H1 (cell line): ENCODE data around the gene PDIA3. TPM values are rescaled to one million over a fixed set of nuclear protein-coding genes. Genes with fewer than 3 reads are reported as not detected.

Experiments used
- CTCF ChIA-PET: fragments of 300-600 bp; sonication (Branson Sonifier 250); formaldehyde crosslinking; loops from one replicate; lab custom pipeline; 2021; ENCODE audit not compliant: partially characterized antibody; lab: Charles Lee
- POLR2A ChIA-PET: fragments of 300-600 bp; sonication (Branson Sonifier 250); formaldehyde crosslinking; loops from one replicate; lab custom pipeline; 2021; ENCODE audit warnings: inconsistent platforms; ENCODE audit not compliant: partially characterized antibody; lab: Charles Lee
- DNase-seq, 2 experiments: peaks; one replicate each; pipeline versions ENCODE4 v3.0.0 to v3.0.0-alpha.2; 2010 to 2022; ENCODE audit warnings: low spot score in 2 of 2, low read depth in 1 of 2, mixed read lengths in 1 of 2
- FAIRE-seq: peaks from 2 replicates; lab custom pipeline; 2011; peaks lifted over from hg19 to GRCh38; lab: Jason Lieb, UNC
- H2AFZ ChIP-seq: 2 replicates; pipeline ENCODE4 v1.8.1; 2012; ENCODE audit warnings: low read length, inconsistent platforms
- H2AK5ac ChIP-seq: 2 replicates; pipeline ENCODE4 v1.6.1; 2013; ENCODE audit warnings: low read depth, low read length
- H2BK120ac ChIP-seq: replicated peaks from 2 replicates; pipeline ENCODE3; 2013; ENCODE audit warnings: low read depth, low read length, inconsistent platforms
- H2BK12ac ChIP-seq: 2 replicates; pipeline ENCODE4 v1.6.1; 2013; ENCODE audit warnings: low read depth, low read length
- H2BK15ac ChIP-seq: 2 replicates; pipeline ENCODE4 v1.6.1; 2013; ENCODE audit warnings: low read length
- H2BK20ac ChIP-seq: 2 replicates; pipeline ENCODE4 v1.6.1; 2013; ENCODE audit warnings: low read length
- H2BK5ac ChIP-seq: 2 replicates; pipeline ENCODE4 v1.6.1; 2013; ENCODE audit warnings: low read depth, low read length
- H3K14ac ChIP-seq: 2 replicates; pipeline ENCODE4 v1.6.1; 2013; ENCODE audit warnings: inconsistent platforms; ENCODE audit not compliant: insufficient read length
- H3K18ac ChIP-seq: 2 replicates; pipeline ENCODE4 v1.6.1; 2013; ENCODE audit warnings: low read length; ENCODE audit errors: extremely low read depth
- H3K23ac ChIP-seq: 2 replicates; pipeline ENCODE4 v1.6.1; 2013; ENCODE audit warnings: inconsistent platforms; ENCODE audit not compliant: insufficient read length
- H3K23me2 ChIP-seq: 2 replicates; pipeline ENCODE4 v1.6.1; 2013; ENCODE audit warnings: low read depth, low read length
- H3K27ac ChIP-seq: 2 replicates; pipeline ENCODE4 v1.6.1; 2011; ENCODE audit warnings: low read depth, low read length, inconsistent platforms
- H3K27me3 ChIP-seq, 4 experiments: replicated peaks in 1 of 4; 1 replicate in 1 of 4; 2 replicates in 3 of 4; pipeline versions ENCODE4 v1.6.1 to v1.8.1; 2011 to 2013; ENCODE audit warnings: low read length in 3 of 4, mild to moderate bottlenecking in 3 of 4, inconsistent platforms in 2 of 4, mixed read lengths in 2 of 4, moderate library complexity in 1 of 4; ENCODE audit not compliant: control insufficient read depth in 3 of 4, insufficient read depth in 3 of 4; ENCODE audit errors: extremely low read depth in 1 of 4
- H3K36me3 ChIP-seq, 4 experiments: 2 replicates each; pipeline versions ENCODE4 v1.6.1 to v1.8.1; 2011 to 2013; ENCODE audit warnings: mild to moderate bottlenecking in 4 of 4, low read length in 3 of 4, moderate library complexity in 2 of 4, control low read depth in 1 of 4, inconsistent platforms in 1 of 4; ENCODE audit not compliant: insufficient read depth in 4 of 4, control insufficient read depth in 2 of 4
- H3K4ac ChIP-seq: replicated peaks from 2 replicates; pipeline ENCODE3; 2013; ENCODE audit warnings: low read length, low read depth, mixed read lengths, inconsistent platforms; ENCODE audit not compliant: insufficient read length
- H3K4me1 ChIP-seq, 4 experiments: replicated peaks in 1 of 4; 1 replicate in 1 of 4; 2 replicates in 3 of 4; pipeline versions ENCODE4 v1.6.1 to v1.8.1; 2011 to 2013; ENCODE audit warnings: low read length in 3 of 4, inconsistent platforms in 2 of 4, mixed read lengths in 1 of 4; ENCODE audit not compliant: insufficient read depth in 4 of 4, control insufficient read depth in 3 of 4
- H3K4me2 ChIP-seq, 2 experiments: 2 replicates each; pipeline versions ENCODE4 v1.6.1 to v1.8.1; 2011 to 2013; ENCODE audit warnings: low read depth in 2 of 2, low read length in 2 of 2, control low read depth in 1 of 2, inconsistent platforms in 1 of 2, mild to moderate bottlenecking in 1 of 2; ENCODE audit not compliant: insufficient read depth in 1 of 2
- H3K4me3 ChIP-seq, 4 experiments: fragments of 200-600, 300-600 bp in 1 of 4; sonication (generic), shearing (Covaris generic), sonication (Bioruptor Twin) in 1 of 4; 2 replicates each; pipeline versions ENCODE4 v1.5.1 to v1.8.1; 2011 to 2016; ENCODE audit warnings: low read length in 4 of 4, low read depth in 3 of 4, control low read depth in 2 of 4, inconsistent platforms in 2 of 4, mild to moderate bottlenecking in 2 of 4, mixed read lengths in 1 of 4, moderate library complexity in 1 of 4; ENCODE audit not compliant: insufficient read depth in 2 of 4; ENCODE audit errors: extremely low read depth in 1 of 4
- H3K56ac ChIP-seq: replicated peaks from 2 replicates; pipeline ENCODE3; 2013; ENCODE audit warnings: low read depth, mild to moderate bottlenecking, mixed read lengths, low read length, inconsistent platforms; ENCODE audit not compliant: insufficient read length
- H3K79me1 ChIP-seq: 2 replicates; pipeline ENCODE4 v1.6.1; 2013; ENCODE audit warnings: low read depth, low read length, control low read depth
- H3K79me2 ChIP-seq, 2 experiments: 2 replicates each; pipeline versions ENCODE4 v1.6.1 to v1.8.1; 2012 to 2013; ENCODE audit warnings: low read length in 2 of 2, mild to moderate bottlenecking in 2 of 2, inconsistent platforms in 1 of 2; ENCODE audit not compliant: insufficient read depth in 2 of 2, control insufficient read depth in 1 of 2
- H3K9ac ChIP-seq, 4 experiments: replicated peaks in 1 of 4; 1 replicate in 1 of 4; 2 replicates in 3 of 4; pipeline versions ENCODE4 v1.6.1 to v1.8.1; 2011 to 2013; ENCODE audit warnings: low read depth in 3 of 4, low read length in 3 of 4, control low read depth in 2 of 4, mild to moderate bottlenecking in 2 of 4, moderate library complexity in 2 of 4, inconsistent platforms in 1 of 4; ENCODE audit errors: extremely low read depth in 1 of 4
- H3K9me3 ChIP-seq, 2 experiments: 2 replicates each; pipeline versions ENCODE4 v1.6.1 to v1.8.1; 2012 to 2013; ENCODE audit warnings: mild to moderate bottlenecking in 2 of 2, moderate library complexity in 2 of 2, control low read depth in 1 of 2, inconsistent platforms in 1 of 2, low read depth in 1 of 2, low read length in 1 of 2, mixed read lengths in 1 of 2; ENCODE audit not compliant: insufficient read depth in 2 of 2
- H4K20me1 ChIP-seq, 2 experiments: replicated peaks in 1 of 2; 2 replicates each; pipeline versions ENCODE3 to v1.8.1; 2011 to 2013; ENCODE audit warnings: inconsistent platforms in 2 of 2, low read length in 2 of 2, mild to moderate bottlenecking in 1 of 2; ENCODE audit not compliant: insufficient read depth in 2 of 2, control insufficient read depth in 1 of 2
- H4K5ac ChIP-seq: 2 replicates; pipeline ENCODE4 v1.6.1; 2013; ENCODE audit warnings: low read length, low read depth, mixed read lengths, inconsistent platforms; ENCODE audit not compliant: insufficient read length
- H4K8ac ChIP-seq: 2 replicates; pipeline ENCODE4 v1.8.0; 2013; ENCODE audit warnings: mild to moderate bottlenecking, moderate library complexity, low read length, inconsistent platforms; ENCODE audit not compliant: insufficient read depth; ENCODE audit errors: extremely low read depth
- H4K91ac ChIP-seq: replicated peaks from 2 replicates; pipeline ENCODE3; 2013; ENCODE audit warnings: low read length, mixed read lengths, inconsistent platforms; ENCODE audit not compliant: insufficient read length
- CREB1 ChIP-seq: IDR thresholded peaks from 2 replicates; pipeline ENCODE4 v1.6.1; 2012; ENCODE audit warnings: inconsistent platforms
- KDM4A ChIP-seq: IDR thresholded peaks from one replicate; pipeline ENCODE4 v1.7.1; 2012; ENCODE audit warnings: low read depth, mild to moderate bottlenecking, moderate library complexity, low read length, inconsistent platforms; ENCODE audit not compliant: severe bottlenecking
- POLR2A ChIP-seq, 2 experiments: IDR thresholded peaks; 1 replicate in 1 of 2; 2 replicates in 1 of 2; pipeline ENCODE4 v1.6.1; 2011; ENCODE audit warnings: low read depth in 2 of 2, low read length in 2 of 2, mild to moderate bottlenecking in 2 of 2; ENCODE audit errors: control extremely low read depth in 1 of 2
- POLR2AphosphoS5 ChIP-seq: IDR thresholded peaks from 2 replicates; pipeline ENCODE4 v1.6.1; 2011; ENCODE audit warnings: low read depth, low read length
- POU5F1 ChIP-seq: IDR thresholded peaks from 2 replicates; pipeline ENCODE4 v1.6.1; 2011; ENCODE audit warnings: low read depth, mild to moderate bottlenecking, low read length, moderate library complexity
- SIN3A ChIP-seq, 2 experiments: IDR thresholded peaks in 1 of 2; conservative IDR thresholded peaks in 1 of 2; 2 replicates each; pipeline ENCODE4 v1.6.1; 2011 to 2012; ENCODE audit warnings: low read length in 2 of 2, improper control_type of control experiment in 1 of 2, low read depth in 1 of 2, mild to moderate bottlenecking in 1 of 2
- WGBS, 2 experiments: shearing (Covaris generic) in 1 of 2; methylation state at CpG; one replicate each; pipeline versions ENCODE4 v1.1.6 to v1.1.7; 2013 to 2015; ENCODE audit warnings: low lambda C conversion rate in 2 of 2, mixed read lengths in 2 of 2, inconsistent platforms in 1 of 2, low coverage in 1 of 2, missing lambda C conversion rate in 1 of 2; ENCODE audit not compliant: insufficient replicate concordance in 2 of 2, insufficient coverage in 1 of 2, insufficient read length in 1 of 2; ENCODE audit errors: extremely low coverage in 1 of 2, missing lambda C conversion rate in 1 of 2; 5-methylcytosine and 5-hydroxymethylcytosine counted together
- polyA plus RNA-seq, 7 experiments: library from polyadenylated mRNA; depleted of rRNA in 3 of 7; stranded (reverse) in 5 of 7; unstranded in 2 of 7; fragments of >200 nt in 5 of 7; fragments of 200-250 nt in 2 of 7; gene quantifications; 1 replicate in 5 of 7; 2 replicates in 1 of 7; 4 replicates in 1 of 7; pipeline versions ENCODE4 v1.2.1 to v1.2.3, GENCODE V29; 2011 to 2013; ENCODE audit warnings: missing spikeins in 2 of 7, mixed read lengths in 2 of 7
- total RNA-seq: library from RNA; stranded (reverse); fragmentation: NEBNext Ultra II Directional; extraction: Animal tissue kit (Norgen Biotek cat#: 25700); gene quantifications from 2 replicates; pipeline ENCODE4 v1.2.1, GENCODE V29; 2021
- TF ChIP-seq, protein P1 (sequence below): IDR thresholded peaks from 2 replicates; pipeline ENCODE4 v1.6.1; 2012; ENCODE audit warnings: inconsistent platforms

PDIA3 gene
- total and polyA plus RNA-seq, 2 of the 8 experiments (the other 6 are each of a cell fraction or from before 2014, with no cell fraction given): 90.4 to 655 TPM

GRCh38 chr15:43795197-43795596 is 49.0 kb downstream of the PDIA3 start:
- no peak overlapping the region for H3K4ac ChIP-seq

More at GRCh38 chr15:43795197-43795596, 49.0 kb downstream of the PDIA3 start:
- H4K91ac ChIP-seq: no peak overlapping the region
- H2BK5ac ChIP-seq: peak overlapping the region; percentile 62
- H4K5ac ChIP-seq: no peak overlapping the region
- no peaks in the 10 kb centered on the region for H3K27me3 ChIP-seq
- H2BK15ac ChIP-seq: peak overlapping the region; percentile 19
- no peak overlapping the region for H3K23ac ChIP-seq
- WGBS, 2 experiments: 83% methylated on average over 2 of the region's 2 CpGs; no CpG with 5 or more reads in 1 of the 2 experiments
- H2BK20ac ChIP-seq: 0 out of 2 replicates have a peak overlapping the region, but pooled peaks have one; percentile 40
- H3K36me3 ChIP-seq: peaks cover 14 to 53% (median 22%) of the 10 kb centered on the region in 4 experiments
- H3K9ac ChIP-seq: no peak overlapping the region
- peak overlapping the region; percentile 61 for H2AK5ac ChIP-seq
- H2AFZ ChIP-seq: no peak overlapping the region
- H3K27ac ChIP-seq: peak overlapping the region; percentile 54; the same call in 1 of the 2 replicates
- 0 out of 2 replicates have a peak overlapping the region, but pooled peaks have one; percentile 38 for H3K18ac ChIP-seq
- peaks cover 19% of the 10 kb centered on the region for H3K79me1 ChIP-seq
- no peak overlapping the region for H4K8ac ChIP-seq
- H3K79me2 ChIP-seq: peaks cover 0 to 26% of the 10 kb centered on the region in 2 experiments; a peak in 2 of 4 replicates
- H3K56ac ChIP-seq: no peak overlapping the region
- no peak for FAIRE-seq
- no peak overlapping the region for H2BK120ac ChIP-seq
- 0 out of 8 replicates have a peak overlapping the region, but pooled peaks of 1 of the 4 experiments have one; percentile 16 for H3K4me3 ChIP-seq
- ChIA-PET CTCF (interaction anchor here (1.2 to 1.4 kb wide), 2 partner anchors 19 to 24 kb away, joined by 3 to 4 read pairs; partner anchors contain the start of gene ELL3), POLR2A (interaction anchor here (0.6 to 8.9 kb wide), 11 partner anchors 9 to 262 kb away, joined by 3 to 71 read pairs (median 5); partner anchors contain the start of genes ELL3, MFAP1 and PDIA3)
- H3K4me2 ChIP-seq: peak overlapping the region in 1 of 2 experiments; percentile 33; a peak in 3 of 4 replicates
- peak; percentile 54; the same call in 1 of the 2 replicates for TF ChIP-seq POLR2AphosphoS5
- TF ChIP-seq, protein P1, sequence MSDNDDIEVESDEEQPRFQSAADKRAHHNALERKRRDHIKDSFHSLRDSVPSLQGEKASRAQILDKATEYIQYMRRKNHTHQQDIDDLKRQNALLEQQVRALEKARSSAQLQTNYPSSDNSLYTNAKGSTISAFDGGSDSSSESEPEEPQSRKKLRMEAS: no peak
- no peak for TF ChIP-seq POU5F1
- TF ChIP-seq CREB1: no peak
- TF ChIP-seq SIN3A (conservative IDR thresholded peaks at IDR 0.05 in 1 of 2, IDR thresholded peaks at IDR 0.05 in 1 of 2; ENCODE audit: low read depth in 1 of 2, low read length in 2 of 2): no peak
- TF ChIP-seq KDM4A: no peak
- TF ChIP-seq POLR2A (IDR thresholded peaks at IDR 0.05; ENCODE audit: control extremely low read depth in 1 of 2, low read depth in 2 of 2, low read length in 2 of 2): peak in 1 of 2 experiments; percentile 19; a peak in 2 of 3 replicates
- no peak for DNase-seq
- no peaks in the 10 kb centered on the region for H3K9me3 ChIP-seq
- H3K4me1 ChIP-seq: peaks cover 21 to 33% (median 27%) of the 10 kb centered on the region in 4 experiments
- H3K23me2 ChIP-seq: peaks cover 4% of the 10 kb centered on the region
- H4K20me1 ChIP-seq: peaks cover 4 to 17% of the 10 kb centered on the region in 2 experiments
- no peak overlapping the region for H3K14ac ChIP-seq
- H2BK12ac ChIP-seq: no peak overlapping the region
